IPS-NIHi11 (cell line): ENCODE data around the gene FAM83E.
"Not testable (repeated sequence)": the region's sequence is repeated elsewhere in the genome, so short reads cannot be mapped to it uniquely, and the experiment has no call there.

Source experiments
- DNase-seq: peaks from one replicate; pipeline ENCODE4 v3.0.0; 2012; ENCODE audit warnings: mixed read lengths, low spot score

The FAM83E gene

GRCh38 chr19:48611872-48612271, 3.0 kb downstream of the FAM83E start:
- no peak for DNase-seq

- no peak for DNase-seq
These were observed 5.2 kb downstream of the FAM83E start for GRCh38 chr19:48609571-48610108.

GRCh38 chr19:48608798-48609263, 6.0 kb downstream of the FAM83E start:
- peak; percentile 76 for DNase-seq

- no peak for DNase-seq
These were observed 7.5 kb downstream of the FAM83E start for GRCh38 chr19:48607359-48607755.

GRCh38 chr19:48606463-48607358, 8.2 kb downstream of the FAM83E start, which contains the start of gene SPACA4:
TSS of gene SPACA4 (plus strand) at chr19:48606742. CDS start at chr19:48606979, 237 bp downstream.
- DNase-seq: no peak

- no peak for DNase-seq
These were observed 11.0 kb downstream of the FAM83E start for GRCh38 chr19:48603850-48604249.

- DNase-seq: no peak
These were observed 11.4 kb downstream of the FAM83E start for GRCh38 chr19:48603449-48603848.

GRCh38 chr19:48603001-48603400, 11.9 kb downstream of the FAM83E start:
- DNase-seq: no peak

- DNase-seq: peak; percentile 6
These were observed 14.0 kb downstream of the FAM83E start for GRCh38 chr19:48600679-48601417.

GRCh38 chr19:48598996-48599700, 15.7 kb downstream of the FAM83E start:
- DNase-seq: peak; percentile 20

- DNase-seq: peak; percentile 6
These were observed 18.0 kb downstream of the FAM83E start for GRCh38 chr19:48596679-48597465.

- peak; percentile 7 for DNase-seq
These were observed 18.6 kb downstream of the FAM83E start for GRCh38 chr19:48596237-48596636.

GRCh38 chr19:48595833-48596232, 19.0 kb downstream of the FAM83E start:
- DNase-seq: no peak

- DNase-seq: peak; percentile 3
These were observed 19.7 kb downstream of the FAM83E start for GRCh38 chr19:48595171-48595570.

GRCh38 chr19:48591021-48591420, 23.9 kb downstream of the FAM83E start:
- DNase-seq: peak; percentile 16

GRCh38 chr19:48588670-48589401, 26.0 kb downstream of the FAM83E start:
- peak; percentile 93 for DNase-seq

- no peak for DNase-seq
These were observed 27.5 kb downstream of the FAM83E start for GRCh38 chr19:48587387-48587786.

GRCh38 chr19:48582168-48582567, 32.7 kb downstream of the FAM83E start:
- no peak for DNase-seq

- DNase-seq: no peak
These were observed 36.0 kb downstream of the FAM83E start for GRCh38 chr19:48578891-48579290.

- DNase-seq: not testable (repeated sequence)
These were observed 37.0 kb downstream of the FAM83E start for GRCh38 chr19:48577908-48578307.
